Daoy (cell line): Measurements from ENCODE around the gene KRTAP6-3. TPM values are rescaled to one million over a fixed set of nuclear protein-coding genes. Genes with fewer than 3 reads are reported as not detected.

Experiments used
- DNase-seq: peaks from one replicate; pipeline ENCODE4 v3.0.0-alpha.2; 2015; ENCODE audit warnings: low read depth
- total RNA-seq: library from RNA; depleted of rRNA; stranded (reverse); fragments of >200 nt; shearing (Covaris generic); gene quantifications from 2 replicates; pipeline ENCODE4 v1.2.3, GENCODE V29; 2014; rRNA removed

The KRTAP6-3 gene
- total RNA-seq, 1 experiment from 2014 or later: not detected

GRCh38 chr21:30625449-30626165 lies 33.4 kb downstream of the KRTAP6-3 start:
- DNase-seq: no peak

GRCh38 chr21:30628109-30628508 lies 35.9 kb downstream of the KRTAP6-3 start:
- no peak for DNase-seq

- no peak for DNase-seq
Observed at GRCh38 chr21:30629200-30629599, 37.0 kb downstream of the KRTAP6-3 start.

- DNase-seq: no peak
Observed at GRCh38 chr21:30634906-30635305, 42.7 kb downstream of the KRTAP6-3 start, which contains the start of gene KRTAP20-2. KRTAP20-2 (plus strand) TSS chr21:30635206; CDS start chr21:30635264, 58 bp downstream.

- DNase-seq: no peak
Observed at GRCh38 chr21:30638686-30639085, 46.4 kb downstream of the KRTAP6-3 start.

GRCh38 chr21:30642564-30642963 lies 50.3 kb downstream of the KRTAP6-3 start, which contains the start of gene KRTAP20-3:
KRTAP20-3 (plus strand) TSS chr21:30642864.
- no peak for DNase-seq

Other genes with a start within 250 kb of the KRTAP6-3 start
- not detected in 2 replicates for gene KRTAP23-1, start 243.8 kb upstream of the KRTAP6-3 start, total RNA-seq
- not detected in 2 replicates for gene KRTAP13-2, start 220.2 kb upstream of the KRTAP6-3 start, total RNA-seq
- gene KRTAP13-1, start 196.4 kb upstream of the KRTAP6-3 start, total RNA-seq: not detected in 2 replicates
- not detected in 2 replicates for gene KRTAP13-3, start 166.5 kb upstream of the KRTAP6-3 start, total RNA-seq
- gene KRTAP13-4, start 162.2 kb upstream of the KRTAP6-3 start, total RNA-seq: not detected in 2 replicates
- not detected in 2 replicates for gene KRTAP15-1, start 152.2 kb upstream of the KRTAP6-3 start, total RNA-seq
- not detected in 2 replicates for gene KRTAP19-1, start 112.1 kb upstream of the KRTAP6-3 start, total RNA-seq
- not detected in 2 replicates for gene KRTAP19-2, start 105.0 kb upstream of the KRTAP6-3 start, total RNA-seq
- gene KRTAP19-3, start 100.4 kb upstream of the KRTAP6-3 start, total RNA-seq: not detected in 2 replicates
- gene KRTAP19-4, start 95.3 kb upstream of the KRTAP6-3 start, total RNA-seq: not detected in 2 replicates
- gene KRTAP19-5, start 90.3 kb upstream of the KRTAP6-3 start, total RNA-seq: not detected in 2 replicates
- not detected in 2 replicates for gene KRTAP19-6, start 50.6 kb upstream of the KRTAP6-3 start, total RNA-seq
- not detected in 2 replicates for gene KRTAP19-7, start 31.1 kb upstream of the KRTAP6-3 start, total RNA-seq
- gene KRTAP22-2, start 2.0 kb upstream of the KRTAP6-3 start, total RNA-seq: not detected in 2 replicates
- gene KRTAP6-2, start 6.5 kb downstream of the KRTAP6-3 start, total RNA-seq: not detected in 2 replicates
- gene KRTAP22-1, start 8.6 kb downstream of the KRTAP6-3 start, total RNA-seq: not detected in 2 replicates
- gene KRTAP6-1, start 21.5 kb downstream of the KRTAP6-3 start, total RNA-seq: not detected in 2 replicates
- not detected in 2 replicates for gene KRTAP20-1, start 24.0 kb downstream of the KRTAP6-3 start, total RNA-seq
- gene KRTAP20-4, start 28.2 kb downstream of the KRTAP6-3 start, total RNA-seq: not detected in 2 replicates
- gene KRTAP20-2, start 42.8 kb downstream of the KRTAP6-3 start, total RNA-seq: 3.4 TPM in 1 of 2 replicates, not detected in the other
- not detected in 2 replicates for gene KRTAP20-3, start 50.4 kb downstream of the KRTAP6-3 start, total RNA-seq
- gene KRTAP21-3, start 126.3 kb downstream of the KRTAP6-3 start, total RNA-seq: not detected in 2 replicates
- gene KRTAP21-2, start 154.8 kb downstream of the KRTAP6-3 start, total RNA-seq: 13.6 TPM in 1 of 2 replicates, not detected in the other
- gene KRTAP21-1, start 163.0 kb downstream of the KRTAP6-3 start, total RNA-seq: not detected in 2 replicates
- gene KRTAP8-1, start 220.8 kb downstream of the KRTAP6-3 start, total RNA-seq: not detected in 2 replicates
- not detected in 2 replicates for gene KRTAP7-1, start 237.3 kb downstream of the KRTAP6-3 start, total RNA-seq